ENCODE measurements around the gene PCCA. TPM values are rescaled to one million over a fixed set of nuclear protein-coding genes. Genes with fewer than 3 reads are reported as not detected.
A peak's percentile ranks its signal among the peaks of the same experiment; 100 is the strongest.

PCCA gene
- total and polyA plus RNA-seq, 2 of the 13 experiments (the other 11 are each of a cell fraction or from before 2014, with no cell fraction given): 15.0 to 32.2 TPM

DNA sequence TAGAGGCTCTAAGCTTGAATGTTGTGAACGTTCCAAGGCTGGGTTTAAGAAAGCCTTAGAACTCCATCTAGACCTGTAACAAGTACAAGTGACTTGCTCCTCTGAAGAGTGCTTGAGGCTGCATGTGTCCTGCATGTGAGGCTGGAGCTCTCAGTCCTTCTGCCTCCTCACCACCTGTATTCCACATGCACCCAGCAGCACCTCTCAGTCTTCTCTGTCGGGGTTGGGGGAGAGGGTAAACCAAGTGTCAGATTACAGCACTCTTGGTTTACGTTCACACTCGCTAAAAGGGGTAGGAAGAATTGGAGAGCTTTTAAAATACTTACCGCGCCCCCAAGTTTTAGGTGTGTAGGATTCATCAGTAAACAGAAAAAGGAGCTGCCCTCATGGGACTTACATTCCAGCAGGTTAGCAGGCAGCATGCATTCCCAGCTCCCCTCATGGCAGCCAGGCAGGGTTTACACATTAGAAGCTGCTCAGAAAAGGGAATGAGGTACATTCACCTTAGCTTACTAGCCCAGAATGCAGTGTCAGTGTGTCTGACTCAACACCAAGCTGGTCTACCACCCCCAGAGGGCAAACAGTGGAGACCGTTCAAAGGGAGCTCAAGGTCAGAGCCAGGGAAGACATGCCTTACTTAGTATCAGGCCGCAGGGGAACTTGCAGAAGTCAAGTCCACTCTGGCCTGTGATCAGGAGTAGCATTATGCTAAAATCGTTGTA is 248.1 kb downstream of the PCCA start (continued):
- 0 out of 2 replicates have a peak, but pooled peaks have one; percentile 8 for TF ChIP-seq TCF7 (IDR thresholded peaks at IDR 0.05; ENCODE audit: low read depth)
- TF ChIP-seq SKI (IDR thresholded peaks at IDR 0.05; ENCODE audit: partially characterized antibody): peak; percentile 23
- 0 out of 4 replicates have a peak, but pooled peaks of 1 of the 2 experiments have one; percentile 7 for TF ChIP-seq MAFK (conservative IDR thresholded peaks at IDR 0.05 in 1 of 2, IDR thresholded peaks at IDR 0.05 in 1 of 2; ENCODE audit: low read length in 2 of 2)
- peak; percentile 61; the same call in 1 of the 2 replicates for TF ChIP-seq ESRRA (CRISPR knock-in tag; IDR thresholded peaks at IDR 0.05; ENCODE audit: low read depth)
- TF ChIP-seq TEAD3 (CRISPR knock-in tag; optimal IDR thresholded peaks at IDR 0.05; ENCODE audit: borderline replicate concordance): peak; percentile 67
- peak; percentile 92 for TF ChIP-seq ZNF644 (CRISPR knock-in tag; IDR thresholded peaks at IDR 0.05; ENCODE audit: low read depth)
- TF ChIP-seq CEBPG (CRISPR knock-in tag; IDR thresholded peaks at IDR 0.05): 0 out of 2 replicates have a peak, but pooled peaks have one; percentile 16
- TF ChIP-seq ARID5B (CRISPR knock-in tag; IDR thresholded peaks at IDR 0.05): peak; percentile 51
- peak; percentile 41; the same call in 1 of the 2 replicates for TF ChIP-seq HOMEZ (CRISPR knock-in tag; IDR thresholded peaks at IDR 0.05; ENCODE audit: low read depth)
- TF ChIP-seq GATAD2A (CRISPR knock-in tag; IDR thresholded peaks at IDR 0.05): peak; percentile 58; the same call in 1 of the 2 replicates
- TF ChIP-seq RFX3 (CRISPR knock-in tag; IDR thresholded peaks at IDR 0.05): no peak
- 0 out of 2 replicates have a peak, but pooled peaks have one; percentile 13 for TF ChIP-seq SIX4 (CRISPR knock-in tag; IDR thresholded peaks at IDR 0.05)
- 0 out of 2 replicates have a peak, but pooled peaks have one; percentile 28 for TF ChIP-seq HNF4A (CRISPR knock-in tag; IDR thresholded peaks at IDR 0.05)
- TF ChIP-seq FOSL2 (CRISPR knock-in tag; IDR thresholded peaks at IDR 0.05): peak; percentile 84
- TF ChIP-seq EP300 (IDR thresholded peaks at IDR 0.05; ENCODE audit: low read depth in 2 of 2, low read length in 2 of 2): 0 out of 4 replicates have a peak, but pooled peaks of 1 of the 2 experiments have one; percentile 24
- peak; percentile 24; the same call in 1 of the 2 replicates for TF ChIP-seq EP300 (CRISPR knock-in tag; IDR thresholded peaks at IDR 0.05; ENCODE audit: borderline replicate concordance)
- TF ChIP-seq PRDM15 (CRISPR knock-in tag; IDR thresholded peaks at IDR 0.05): no peak
- TF ChIP-seq, protein P1, sequence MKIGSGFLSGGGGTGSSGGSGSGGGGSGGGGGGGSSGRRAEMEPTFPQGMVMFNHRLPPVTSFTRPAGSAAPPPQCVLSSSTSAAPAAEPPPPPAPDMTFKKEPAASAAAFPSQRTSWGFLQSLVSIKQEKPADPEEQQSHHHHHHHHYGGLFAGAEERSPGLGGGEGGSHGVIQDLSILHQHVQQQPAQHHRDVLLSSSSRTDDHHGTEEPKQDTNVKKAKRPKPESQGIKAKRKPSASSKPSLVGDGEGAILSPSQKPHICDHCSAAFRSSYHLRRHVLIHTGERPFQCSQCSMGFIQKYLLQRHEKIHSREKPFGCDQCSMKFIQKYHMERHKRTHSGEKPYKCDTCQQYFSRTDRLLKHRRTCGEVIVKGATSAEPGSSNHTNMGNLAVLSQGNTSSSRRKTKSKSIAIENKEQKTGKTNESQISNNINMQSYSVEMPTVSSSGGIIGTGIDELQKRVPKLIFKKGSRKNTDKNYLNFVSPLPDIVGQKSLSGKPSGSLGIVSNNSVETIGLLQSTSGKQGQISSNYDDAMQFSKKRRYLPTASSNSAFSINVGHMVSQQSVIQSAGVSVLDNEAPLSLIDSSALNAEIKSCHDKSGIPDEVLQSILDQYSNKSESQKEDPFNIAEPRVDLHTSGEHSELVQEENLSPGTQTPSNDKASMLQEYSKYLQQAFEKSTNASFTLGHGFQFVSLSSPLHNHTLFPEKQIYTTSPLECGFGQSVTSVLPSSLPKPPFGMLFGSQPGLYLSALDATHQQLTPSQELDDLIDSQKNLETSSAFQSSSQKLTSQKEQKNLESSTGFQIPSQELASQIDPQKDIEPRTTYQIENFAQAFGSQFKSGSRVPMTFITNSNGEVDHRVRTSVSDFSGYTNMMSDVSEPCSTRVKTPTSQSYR (CRISPR knock-in tag; IDR thresholded peaks at IDR 0.05; ENCODE audit: borderline replicate concordance): peak; percentile 28; the same call in 1 of the 2 replicates
